NCI-H2171 (cell line): ENCODE measurements around the gene TMEM52.
"Not testable (repeated sequence)": the region's sequence is repeated elsewhere in the genome, so short reads cannot be mapped to it uniquely, and the experiment has no call there.

Source experiments
- DNase-seq: peaks from one replicate; lab custom pipeline; 2025; lab: John Stamatoyannopoulos, UW

The TMEM52 gene

GRCh38 chr1:1893997-1894353, 25.1 kb downstream of the TMEM52 start:
- no peak for DNase-seq

- DNase-seq: no peak
These were observed 25.6 kb downstream of the TMEM52 start for GRCh38 chr1:1893291-1893985.

- DNase-seq: no peak
These were observed 26.3 kb downstream of the TMEM52 start for GRCh38 chr1:1892763-1893120.

GRCh38 chr1:1892079-1892762, 26.9 kb downstream of the TMEM52 start:
- no peak for DNase-seq

GRCh38 chr1:1891349-1892078, 27.6 kb downstream of the TMEM52 start:
- peak; percentile 67 for DNase-seq

GRCh38 chr1:1890506-1891348, 28.4 kb downstream of the TMEM52 start, which contains the start of gene GNB1:
GNB1 (minus strand) TSS chr1:1891087; CDS start chr1:1825453, 65,634 bp downstream.
- DNase-seq: peak; percentile 91

GRCh38 chr1:1889847-1890505, 29.1 kb downstream of the TMEM52 start:
- DNase-seq: no peak

- no peak for DNase-seq
These were observed 29.9 kb downstream of the TMEM52 start for GRCh38 chr1:1889090-1889750.

GRCh38 chr1:1883890-1884289, 35.2 kb downstream of the TMEM52 start:
- not testable (repeated sequence) for DNase-seq

- DNase-seq: no peak
These were observed 35.8 kb downstream of the TMEM52 start for GRCh38 chr1:1883092-1883873.

GRCh38 chr1:1881727-1882126, 37.4 kb downstream of the TMEM52 start:
- peak; percentile 27 for DNase-seq

GRCh38 chr1:1880617-1881312, 38.3 kb downstream of the TMEM52 start:
- DNase-seq: no peak

- no peak for DNase-seq
These were observed 39.1 kb downstream of the TMEM52 start for GRCh38 chr1:1879942-1880341.

GRCh38 chr1:1877865-1878436, 41.1 kb downstream of the TMEM52 start:
- no peak for DNase-seq

GRCh38 chr1:1876335-1876930, 42.6 kb downstream of the TMEM52 start:
- DNase-seq: no peak

- DNase-seq: no peak
These were observed 43.1 kb downstream of the TMEM52 start for GRCh38 chr1:1875932-1876331.

- no peak for DNase-seq
These were observed 44.2 kb downstream of the TMEM52 start for GRCh38 chr1:1874901-1875300.

- DNase-seq: no peak
These were observed 45.9 kb downstream of the TMEM52 start for GRCh38 chr1:1873186-1873585.
